GM23248 (cell line): ENCODE results near the gene CCNY.

ENCODE experiments used
- EZH2 ChIP-seq: fragments of 200-600 bp; sonication (generic); IDR thresholded peaks from 2 replicates; pipeline ENCODE4 v1.6.1; 2018; ENCODE audit warnings: antibody characterized with exemption, mild to moderate bottlenecking; ENCODE audit not compliant: insufficient read depth, poor library complexity, severe bottlenecking
- EZH2phosphoT487 ChIP-seq: fragments of 200-600 bp; sonication (generic); IDR thresholded peaks from 2 replicates; pipeline ENCODE4 v1.6.1; 2018; ENCODE audit warnings: antibody characterized with exemption, moderate library complexity, mild to moderate bottlenecking, low read depth; ENCODE audit not compliant: insufficient read depth

GRCh38 chr10:35580423-35580770 is 244.1 kb downstream of the CCNY start:
- TF ChIP-seq EZH2 (no peak), EZH2phosphoT487 (no peak)
